Measurements from ENCODE around the gene CTXND1.

Gene CTXND1

DNA sequence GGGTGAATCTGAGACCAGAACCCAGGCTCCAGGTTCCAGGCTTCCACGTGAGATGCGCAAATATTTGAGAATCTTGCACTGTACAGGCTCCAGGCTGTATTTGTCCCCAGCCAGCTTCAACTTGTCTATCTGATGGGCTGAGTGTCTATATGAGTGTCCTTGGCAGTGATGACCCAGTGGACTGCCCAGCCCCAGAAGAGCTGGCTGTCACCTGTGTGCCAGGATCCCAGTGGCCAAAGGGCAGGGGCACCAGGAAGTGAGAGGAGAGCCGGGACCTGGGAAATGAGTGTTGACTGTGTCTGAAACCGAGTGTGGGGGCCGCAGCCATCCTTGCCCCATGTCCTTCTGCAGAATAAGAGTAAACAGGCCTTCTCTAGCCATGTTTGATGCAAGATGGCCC, 88.8 kb downstream of the CTXND1 start:
- CTCF ChIA-PET, result interaction anchor here (0.5 to 1.2 kb wide), 2 partner anchors 9 to 147 kb away, joined by 3 to 5 read pairs; no protein-coding TSS in a partner anchor
- POLR2A ChIA-PET, result no interaction called here
- H3K27ac ChIP-seq (ENCODE audit: extremely low read depth, low read depth, low read length), result no peak overlapping the region

DNA sequence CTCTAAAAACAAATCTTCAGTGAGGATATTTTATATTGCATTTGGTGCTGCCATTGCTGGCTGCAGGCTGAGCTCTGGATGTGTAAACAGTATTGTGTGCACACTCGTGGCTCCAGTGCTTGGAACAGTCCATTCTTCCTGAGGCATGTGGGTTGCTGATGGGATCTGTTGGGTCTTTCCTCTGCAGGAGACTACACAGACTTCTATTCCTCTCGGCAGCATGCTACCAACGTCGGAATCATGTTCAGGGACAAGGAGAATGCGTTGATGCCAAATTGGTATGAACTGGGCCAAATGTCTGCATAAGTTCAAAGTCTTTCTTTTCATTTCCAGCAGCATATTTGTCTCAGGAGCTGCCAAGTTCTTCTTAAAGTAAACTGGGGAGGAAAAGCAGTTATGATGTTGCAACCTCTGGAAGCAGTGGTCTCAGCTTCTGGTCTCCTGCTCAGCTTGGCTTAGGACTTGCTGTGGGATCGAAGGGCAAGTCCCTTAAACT, 89.9 kb downstream of the CTXND1 start:
- no peaks in the 10 kb centered on the region for H3K4me1 ChIP-seq (ENCODE audit: control insufficient read depth, insufficient read depth, low read length)
- ChIA-PET CTCF (interaction anchor here (0.6 to 1.4 kb wide), 2 partner anchors 101 to 284 kb away, joined by 3 to 5 read pairs; no protein-coding TSS in a partner anchor), POLR2A (no interaction called here)
- H3K4me3 ChIP-seq (ENCODE audit: low read depth, low read length), result no peak overlapping the region
- no peak overlapping the region for H3K27ac ChIP-seq (ENCODE audit: extremely low read depth, low read depth, low read length)
- TF ChIP-seq ZNF776 (tag by site-specific recombination; IDR thresholded peaks at IDR 0.05; ENCODE audit: borderline replicate concordance) (no peak), IKZF3 (tag by site-specific recombination; IDR thresholded peaks at IDR 0.05) (no peak), ZSCAN30 (tag by site-specific recombination; IDR thresholded peaks at IDR 0.05) (no peak), TCF7L2 (IDR thresholded peaks at IDR 0.05; ENCODE audit: borderline replicate concordance, low read depth, low read length) (no peak)
- TF ChIP-seq, protein P1, sequence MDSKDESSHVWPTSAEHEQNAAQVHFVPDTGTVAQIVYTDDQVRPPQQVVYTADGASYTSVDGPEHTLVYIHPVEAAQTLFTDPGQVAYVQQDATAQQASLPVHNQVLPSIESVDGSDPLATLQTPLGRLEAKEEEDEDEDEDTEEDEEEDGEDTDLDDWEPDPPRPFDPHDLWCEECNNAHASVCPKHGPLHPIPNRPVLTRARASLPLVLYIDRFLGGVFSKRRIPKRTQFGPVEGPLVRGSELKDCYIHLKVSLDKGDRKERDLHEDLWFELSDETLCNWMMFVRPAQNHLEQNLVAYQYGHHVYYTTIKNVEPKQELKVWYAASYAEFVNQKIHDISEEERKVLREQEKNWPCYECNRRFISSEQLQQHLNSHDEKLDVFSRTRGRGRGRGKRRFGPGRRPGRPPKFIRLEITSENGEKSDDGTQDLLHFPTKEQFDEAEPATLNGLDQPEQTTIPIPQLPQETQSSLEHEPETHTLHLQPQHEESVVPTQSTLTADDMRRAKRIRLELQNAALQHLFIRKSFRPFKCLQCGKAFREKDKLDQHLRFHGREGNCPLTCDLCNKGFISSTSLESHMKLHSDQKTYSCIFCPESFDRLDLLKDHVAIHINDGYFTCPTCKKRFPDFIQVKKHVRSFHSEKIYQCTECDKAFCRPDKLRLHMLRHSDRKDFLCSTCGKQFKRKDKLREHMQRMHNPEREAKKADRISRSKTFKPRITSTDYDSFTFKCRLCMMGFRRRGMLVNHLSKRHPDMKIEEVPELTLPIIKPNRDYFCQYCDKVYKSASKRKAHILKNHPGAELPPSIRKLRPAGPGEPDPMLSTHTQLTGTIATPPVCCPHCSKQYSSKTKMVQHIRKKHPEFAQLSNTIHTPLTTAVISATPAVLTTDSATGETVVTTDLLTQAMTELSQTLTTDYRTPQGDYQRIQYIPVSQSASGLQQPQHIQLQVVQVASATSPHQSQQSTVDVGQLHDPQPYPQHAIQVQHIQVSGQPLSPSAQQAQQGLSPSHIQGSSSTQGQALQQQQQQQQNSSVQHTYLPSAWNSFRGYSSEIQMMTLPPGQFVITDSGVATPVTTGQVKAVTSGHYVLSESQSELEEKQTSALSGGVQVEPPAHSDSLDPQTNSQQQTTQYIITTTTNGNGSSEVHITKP (tag by site-specific recombination; IDR thresholded peaks at IDR 0.05), result peak; percentile 24; the same call in 1 of the 2 replicates
- TF ChIP-seq, protein P2, sequence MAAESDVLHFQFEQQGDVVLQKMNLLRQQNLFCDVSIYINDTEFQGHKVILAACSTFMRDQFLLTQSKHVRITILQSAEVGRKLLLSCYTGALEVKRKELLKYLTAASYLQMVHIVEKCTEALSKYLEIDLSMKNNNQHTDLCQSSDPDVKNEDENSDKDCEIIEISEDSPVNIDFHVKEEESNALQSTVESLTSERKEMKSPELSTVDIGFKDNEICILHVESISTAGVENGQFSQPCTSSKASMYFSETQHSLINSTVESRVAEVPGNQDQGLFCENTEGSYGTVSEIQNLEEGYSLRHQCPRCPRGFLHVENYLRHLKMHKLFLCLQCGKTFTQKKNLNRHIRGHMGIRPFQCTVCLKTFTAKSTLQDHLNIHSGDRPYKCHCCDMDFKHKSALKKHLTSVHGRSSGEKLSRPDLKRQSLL (tag by site-specific recombination; IDR thresholded peaks at IDR 0.05), result no peak
- peaks cover 6 to 54% of the 10 kb centered on the region in 2 experiments; a peak in 2 of 3 replicates for H3K36me3 ChIP-seq (ENCODE audit: control insufficient read depth in 2 of 2, insufficient read depth in 1 of 2, low read length in 2 of 2)
- no peaks in the 10 kb centered on the region for H3K9me3 ChIP-seq (ENCODE audit: control insufficient read depth, insufficient read depth, low read depth, low read length)

More for the DNA sequence above, 88.8 kb downstream of the CTXND1 start:
- H3K36me3 ChIP-seq (ENCODE audit: control insufficient read depth in 2 of 2, insufficient read depth in 1 of 2, low read length in 2 of 2), result peaks cover 6 to 54% of the 10 kb centered on the region in 2 experiments; a peak in 2 of 3 replicates
- TF ChIP-seq ZNF132 (tag by site-specific recombination; IDR thresholded peaks at IDR 0.05; ENCODE audit: borderline replicate concordance) (no peak), ZFP41 (tag by site-specific recombination; IDR thresholded peaks at IDR 0.05; ENCODE audit: borderline replicate concordance) (no peak), ZNF621 (tag by site-specific recombination; IDR thresholded peaks at IDR 0.05) (no peak), KLF1 (tag by site-specific recombination; IDR thresholded peaks at IDR 0.05) (no peak), ZNF174 (tag by site-specific recombination; IDR thresholded peaks at IDR 0.05) (no peak), WT1 (tag by site-specific recombination; IDR thresholded peaks at IDR 0.05) (no peak), ZNF610 (tag by site-specific recombination; IDR thresholded peaks at IDR 0.05; ENCODE audit: borderline replicate concordance) (no peak), ZNF530 (tag by site-specific recombination; IDR thresholded peaks at IDR 0.05; ENCODE audit: low read depth) (no peak), ZNF501 (tag by site-specific recombination; IDR thresholded peaks at IDR 0.05) (no peak), TRIM28 (IDR thresholded peaks at IDR 0.05; ENCODE audit: borderline replicate concordance, low read length) (no peak), ZNF302 (tag by site-specific recombination; IDR thresholded peaks at IDR 0.05; ENCODE audit: low read depth) (no peak)
- no peaks in the 10 kb centered on the region for H3K4me1 ChIP-seq (ENCODE audit: control insufficient read depth, insufficient read depth, low read length)
- no peak overlapping the region for H3K4me3 ChIP-seq (ENCODE audit: low read depth, low read length)
- H3K9me3 ChIP-seq (ENCODE audit: control insufficient read depth, insufficient read depth, low read depth, low read length), result no peaks in the 10 kb centered on the region

DNA sequence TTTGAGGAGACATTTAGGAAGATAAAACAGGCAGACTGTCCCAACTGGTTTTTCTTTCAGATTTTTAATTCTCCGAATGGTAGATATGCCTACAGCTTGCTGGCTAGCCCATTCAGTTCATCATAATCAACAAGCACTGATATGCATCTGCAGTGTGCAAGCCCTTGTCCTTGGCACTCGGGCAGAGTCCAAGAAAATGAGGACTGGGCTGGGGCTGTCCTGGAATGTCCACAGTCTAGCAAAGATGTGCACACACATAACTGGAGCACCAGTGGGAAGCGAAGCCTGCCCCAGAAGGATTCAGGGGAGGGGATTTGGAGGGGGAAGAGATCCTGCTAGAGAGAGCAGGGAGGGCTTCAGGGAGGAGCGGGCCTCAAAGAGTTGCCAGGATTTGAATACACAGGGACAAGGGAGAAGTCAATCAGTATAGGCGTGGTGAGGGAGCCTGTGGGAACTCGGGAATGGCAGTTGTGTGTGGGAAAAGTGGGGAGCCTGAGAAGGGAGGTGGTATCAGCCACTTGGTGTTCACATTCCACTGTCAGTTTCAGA, 90.5 kb downstream of the CTXND1 start:
- Histone ChIP-seq H3K4me3 (ENCODE audit: low read depth, low read length) (no peak overlapping the region), H3K27ac (ENCODE audit: extremely low read depth, low read depth, low read length) (no peak overlapping the region), H3K4me1 (ENCODE audit: control insufficient read depth, insufficient read depth, low read length) (no peaks in the 10 kb centered on the region), H3K36me3 (ENCODE audit: control insufficient read depth in 2 of 2, insufficient read depth in 1 of 2, low read length in 2 of 2) (peaks cover 6 to 54% of the 10 kb centered on the region in 2 experiments; a peak in 2 of 3 replicates), H3K9me3 (ENCODE audit: control insufficient read depth, insufficient read depth, low read depth, low read length) (no peaks in the 10 kb centered on the region)
- CTCF ChIA-PET, result interaction anchor here (0.6 to 1.4 kb wide), 2 partner anchors 75 to 100 kb away, joined by 3 read pairs; no protein-coding TSS in a partner anchor
- TF ChIP-seq, protein P3, sequence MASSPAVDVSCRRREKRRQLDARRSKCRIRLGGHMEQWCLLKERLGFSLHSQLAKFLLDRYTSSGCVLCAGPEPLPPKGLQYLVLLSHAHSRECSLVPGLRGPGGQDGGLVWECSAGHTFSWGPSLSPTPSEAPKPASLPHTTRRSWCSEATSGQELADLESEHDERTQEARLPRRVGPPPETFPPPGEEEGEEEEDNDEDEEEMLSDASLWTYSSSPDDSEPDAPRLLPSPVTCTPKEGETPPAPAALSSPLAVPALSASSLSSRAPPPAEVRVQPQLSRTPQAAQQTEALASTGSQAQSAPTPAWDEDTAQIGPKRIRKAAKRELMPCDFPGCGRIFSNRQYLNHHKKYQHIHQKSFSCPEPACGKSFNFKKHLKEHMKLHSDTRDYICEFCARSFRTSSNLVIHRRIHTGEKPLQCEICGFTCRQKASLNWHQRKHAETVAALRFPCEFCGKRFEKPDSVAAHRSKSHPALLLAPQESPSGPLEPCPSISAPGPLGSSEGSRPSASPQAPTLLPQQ (tag by site-specific recombination; IDR thresholded peaks at IDR 0.05), result no peak
- TF ChIP-seq TRIM28 (IDR thresholded peaks at IDR 0.05; ENCODE audit: borderline replicate concordance, low read length), result no peak
- POLR2A ChIA-PET, result no interaction called here

Measured in HEK293 (cell line).